Astrocyte of the spinal cord (primary cell): ENCODE results near the gene TNFRSF9.

ENCODE experiments used
- DNase-seq: peaks from one replicate; pipeline ENCODE4 v3.0.0; 2011; ENCODE audit warnings: low read depth, low spot score
- H3K4me3 ChIP-seq: 2 replicates; pipeline ENCODE4 v1.5.1; 2011; ENCODE audit warnings: low read depth, mild to moderate bottlenecking, low read length, moderate library complexity
- CTCF ChIP-seq: IDR thresholded peaks from 2 replicates; pipeline ENCODE4 v1.5.1; 2012; ENCODE audit warnings: low read depth, mild to moderate bottlenecking, low read length, inconsistent platforms
- in situ Hi-C: cut with HindIII; loops from 2 replicates; pipeline ENCODE4 v1.10.0; 2017; ENCODE audit warnings: low sequenced_read_pairs

The TNFRSF9 gene

GRCh38 chr1:7983086-7983778 lies 42.6 kb upstream of the TNFRSF9 start:
- DNase-seq = no peak
- no peak for TF ChIP-seq CTCF
- in situ Hi-C loops = no loop called here
- H3K4me3 ChIP-seq = no peak overlapping the region

GRCh38 chr1:7980984-7981383 lies 40.3 kb upstream of the TNFRSF9 start:
- no peak for DNase-seq
- H3K4me3 ChIP-seq = no peak overlapping the region
- in situ Hi-C loops = no loop called here
- no peak for TF ChIP-seq CTCF

GRCh38 chr1:7975212-7975865 lies 34.7 kb upstream of the TNFRSF9 start:
- peak; percentile 94 for TF ChIP-seq CTCF
- H3K4me3 ChIP-seq = no peak overlapping the region
- in situ Hi-C loops = no loop called here
- peak; percentile 77 for DNase-seq

- H3K4me3 ChIP-seq = no peak overlapping the region
- TF ChIP-seq CTCF = no peak
- in situ Hi-C loops = no loop called here
- DNase-seq = no peak
Observed at GRCh38 chr1:7973086-7973485, 32.4 kb upstream of the TNFRSF9 start.

- in situ Hi-C loops = no loop called here
- no peak for DNase-seq
- TF ChIP-seq CTCF = no peak
- no peak overlapping the region for H3K4me3 ChIP-seq
Observed at GRCh38 chr1:7972285-7972684, 31.6 kb upstream of the TNFRSF9 start.

- TF ChIP-seq CTCF = no peak
- H3K4me3 ChIP-seq = no peak overlapping the region
- in situ Hi-C loops = no loop called here
- no peak for DNase-seq
Observed at GRCh38 chr1:7971024-7971423, 30.4 kb upstream of the TNFRSF9 start.
